Fibroblast of lung (primary cell): ENCODE measurements around the gene DNAJA3.

Experiments
- EZH2 ChIP-seq: IDR thresholded peaks from 2 replicates; pipeline ENCODE4 v1.5.1; 2012; ENCODE audit warnings: low read length, control low read depth, mild to moderate bottlenecking; ENCODE audit errors: missing control alignments
- TF ChIP-seq, protein P1 (sequence below), 2 donors: IDR thresholded peaks in 1 of 2; conservative IDR thresholded peaks in 1 of 2; 1 replicate in 1 of 2; 2 replicates in 1 of 2; pipeline ENCODE4 v1.5.1; 2011 to 2012; ENCODE audit warnings: low read length in 2 of 2, control low read depth in 1 of 2, inconsistent platforms in 1 of 2, low read depth in 1 of 2, mild to moderate bottlenecking in 1 of 2

- TF ChIP-seq, protein P1, sequence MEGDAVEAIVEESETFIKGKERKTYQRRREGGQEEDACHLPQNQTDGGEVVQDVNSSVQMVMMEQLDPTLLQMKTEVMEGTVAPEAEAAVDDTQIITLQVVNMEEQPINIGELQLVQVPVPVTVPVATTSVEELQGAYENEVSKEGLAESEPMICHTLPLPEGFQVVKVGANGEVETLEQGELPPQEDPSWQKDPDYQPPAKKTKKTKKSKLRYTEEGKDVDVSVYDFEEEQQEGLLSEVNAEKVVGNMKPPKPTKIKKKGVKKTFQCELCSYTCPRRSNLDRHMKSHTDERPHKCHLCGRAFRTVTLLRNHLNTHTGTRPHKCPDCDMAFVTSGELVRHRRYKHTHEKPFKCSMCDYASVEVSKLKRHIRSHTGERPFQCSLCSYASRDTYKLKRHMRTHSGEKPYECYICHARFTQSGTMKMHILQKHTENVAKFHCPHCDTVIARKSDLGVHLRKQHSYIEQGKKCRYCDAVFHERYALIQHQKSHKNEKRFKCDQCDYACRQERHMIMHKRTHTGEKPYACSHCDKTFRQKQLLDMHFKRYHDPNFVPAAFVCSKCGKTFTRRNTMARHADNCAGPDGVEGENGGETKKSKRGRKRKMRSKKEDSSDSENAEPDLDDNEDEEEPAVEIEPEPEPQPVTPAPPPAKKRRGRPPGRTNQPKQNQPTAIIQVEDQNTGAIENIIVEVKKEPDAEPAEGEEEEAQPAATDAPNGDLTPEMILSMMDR (conservative IDR thresholded peaks at IDR 0.05 in 1 of 2, IDR thresholded peaks at IDR 0.05 in 1 of 2; ENCODE audit: low read depth in 1 of 2, low read length in 2 of 2), result no peak
- TF ChIP-seq EZH2, result no peak
These were observed 43.5 kb upstream of the DNAJA3 start for GRCh38 chr16:4381935-4382794.
